A549 (cell line): Measurements from ENCODE around the gene VPS45.

ENCODE experiments used
- CBX2 ChIP-seq: fragments of 200-600 bp; sonication (generic); IDR thresholded peaks from 2 replicates; pipeline ENCODE4 v1.6.1; 2016; ENCODE audit warnings: low read depth, mild to moderate bottlenecking, borderline replicate concordance
- CEBPB ChIP-seq, 2 experiments: fragments of >200 bp in 1 of 2; sonication (Bioruptor Twin) in 1 of 2; formaldehyde crosslinking in 1 of 2; IDR thresholded peaks; 2 replicates each; pipeline ENCODE4 v1.6.1; 2012 to 2016
- CHD2 ChIP-seq: fragments of 150-350 bp; IDR thresholded peaks from 2 replicates; pipeline ENCODE4 v1.6.1; 2014; ENCODE audit warnings: low read length; ENCODE audit not compliant: partially characterized antibody
- CTCF ChIP-seq: fragments of >200 bp; sonication (Bioruptor Twin); formaldehyde crosslinking; IDR thresholded peaks from 3 replicates; pipeline ENCODE4 v1.5.1; 2016
- FOSL2 ChIP-seq, 2 experiments: fragments of 450-650 bp in 1 of 2; fragments of >200 bp in 1 of 2; sonication (Bioruptor Twin) in 1 of 2; formaldehyde crosslinking; IDR thresholded peaks; 2 replicates each; pipeline versions ENCODE4 v1.5.0 to v1.6.1; 2016 to 2020; ENCODE audit warnings: mild to moderate bottlenecking in 1 of 2, moderate library complexity in 1 of 2
- MAZ ChIP-seq: fragments of 150-350 bp; IDR thresholded peaks from 2 replicates; pipeline ENCODE4 v1.6.1; 2014; ENCODE audit warnings: antibody characterized with exemption, low read depth, low read length, borderline replicate concordance
- PHF8 ChIP-seq: fragments of 200-600 bp; sonication (generic); IDR thresholded peaks from 2 replicates; pipeline ENCODE4 v1.6.1; 2016; ENCODE audit warnings: low read depth, mild to moderate bottlenecking, antibody characterized with exemption, moderate library complexity, borderline replicate concordance
- POLR2A ChIP-seq: IDR thresholded peaks from 2 replicates; pipeline ENCODE4 v1.6.1; 2012; ENCODE audit warnings: mild to moderate bottlenecking, low read length
- RAD21 ChIP-seq, 2 experiments: fragments of >200 bp in 1 of 2; sonication (Bioruptor Twin) in 1 of 2; formaldehyde crosslinking in 1 of 2; IDR thresholded peaks in 1 of 2; conservative IDR thresholded peaks in 1 of 2; 2 replicates in 1 of 2; 3 replicates in 1 of 2; pipeline ENCODE4 v1.6.1; 2012 to 2018; ENCODE audit warnings: inconsistent platforms in 1 of 2
- ZFP36 ChIP-seq: fragments of 450-650 bp; IDR thresholded peaks from 2 replicates; pipeline ENCODE4 v1.6.1; 2014; ENCODE audit warnings: borderline replicate concordance; ENCODE audit not compliant: partially characterized antibody
- TF ChIP-seq, protein P1 (sequence below): fragments of >200 bp; sonication (Bioruptor Twin); formaldehyde crosslinking; IDR thresholded peaks from 2 replicates; pipeline ENCODE4 v1.6.1; 2016
- TF ChIP-seq, protein P2 (sequence below): IDR thresholded peaks from 2 replicates; pipeline ENCODE4 v1.6.1; 2012; ENCODE audit warnings: low read depth, borderline replicate concordance

- TF ChIP-seq, protein P1, sequence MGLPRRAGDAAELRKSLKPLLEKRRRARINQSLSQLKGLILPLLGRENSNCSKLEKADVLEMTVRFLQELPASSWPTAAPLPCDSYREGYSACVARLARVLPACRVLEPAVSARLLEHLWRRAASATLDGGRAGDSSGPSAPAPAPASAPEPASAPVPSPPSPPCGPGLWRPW, result no peak
- TF ChIP-seq POLR2A (no peak), CTCF (no peak), CEBPB (IDR thresholded peaks at IDR 0.05) (no peak), CBX2 (no peak), RAD21 (conservative IDR thresholded peaks at IDR 0.05 in 1 of 2, IDR thresholded peaks at IDR 0.05 in 1 of 2) (no peak), ZFP36 (no peak), FOSL2 (IDR thresholded peaks at IDR 0.05) (no peak), FOSL2 (CRISPR knock-in tag; IDR thresholded peaks at IDR 0.05) (no peak), CHD2 (no peak), MAZ (no peak), PHF8 (no peak)
- TF ChIP-seq, protein P2, sequence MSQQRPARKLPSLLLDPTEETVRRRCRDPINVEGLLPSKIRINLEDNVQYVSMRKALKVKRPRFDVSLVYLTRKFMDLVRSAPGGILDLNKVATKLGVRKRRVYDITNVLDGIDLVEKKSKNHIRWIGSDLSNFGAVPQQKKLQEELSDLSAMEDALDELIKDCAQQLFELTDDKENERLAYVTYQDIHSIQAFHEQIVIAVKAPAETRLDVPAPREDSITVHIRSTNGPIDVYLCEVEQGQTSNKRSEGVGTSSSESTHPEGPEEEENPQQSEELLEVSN, result no peak
These were observed 112.3 kb downstream of the VPS45 start for GRCh38 chr1:150179867-150180266.
